Natural killer cell (primary cell): Measurements from ENCODE around the gene SUPT16H. TPM values are rescaled to one million over a fixed set of nuclear protein-coding genes. Genes with fewer than 3 reads are reported as not detected.

Source experiments
- ATAC-seq, 3 donors: fragments of 150-1000 bp in 2 of 3; fragments of 200-7000 bp in 1 of 3; cut with Tn5 transposase; 1 replicate in 1 of 3; 2 replicates in 2 of 3; pipeline ENCODE4 v1.10.0; 2021; ENCODE audit warnings: mild to moderate bottlenecking in 2 of 3, moderate library complexity in 2 of 3
- DNase-seq, 2 donors: peaks; one replicate each; pipeline versions ENCODE4 v3.0.0 to v3.0.0-alpha.2; 2013 to 2021; ENCODE audit warnings: mixed read lengths in 1 of 2
- H3K27ac ChIP-seq: one replicate; pipeline ENCODE4 v1.5.1; 2013; ENCODE audit warnings: mild to moderate bottlenecking, low read length
- H3K27me3 ChIP-seq: one replicate; pipeline ENCODE4 v1.6.1; 2013; ENCODE audit warnings: low read length; ENCODE audit not compliant: control insufficient read depth, insufficient read depth
- H3K36me3 ChIP-seq: one replicate; pipeline ENCODE4 v1.6.1; 2013; ENCODE audit warnings: low read length; ENCODE audit not compliant: control insufficient read depth, insufficient read depth
- H3K4me1 ChIP-seq: one replicate; pipeline ENCODE4 v1.6.1; 2013; ENCODE audit warnings: low read length; ENCODE audit not compliant: control insufficient read depth, insufficient read depth
- H3K4me3 ChIP-seq: one replicate; pipeline ENCODE4 v1.5.1; 2013; ENCODE audit warnings: low read length
- H3K9me3 ChIP-seq: one replicate; pipeline ENCODE4 v1.6.1; 2013; ENCODE audit warnings: low read length; ENCODE audit not compliant: control insufficient read depth, insufficient read depth
- H3K27ac Mint-ChIP-seq, 2 donors: one replicate each; pipeline ENCODE4 v1.8.0; 2022; ENCODE audit warnings: mild to moderate bottlenecking in 2 of 2, mixed read lengths in 2 of 2, moderate library complexity in 1 of 2
- H3K27me3 Mint-ChIP-seq, 2 donors: one replicate each; pipeline ENCODE4 v1.8.0; 2022; ENCODE audit warnings: low read depth in 2 of 2, mixed read lengths in 2 of 2
- H3K36me3 Mint-ChIP-seq: one replicate; pipeline ENCODE4 v1.8.0; 2022; ENCODE audit warnings: mixed read lengths
- H3K4me1 Mint-ChIP-seq, 2 donors: one replicate each; pipeline ENCODE4 v1.8.0; 2022; ENCODE audit warnings: mixed read lengths in 2 of 2
- H3K4me3 Mint-ChIP-seq: one replicate; pipeline ENCODE4 v1.8.0; 2022; ENCODE audit warnings: mild to moderate bottlenecking, moderate library complexity, mixed read lengths
- H3K9me3 Mint-ChIP-seq, 2 donors: one replicate each; pipeline ENCODE4 v1.8.0; 2022; ENCODE audit warnings: mixed read lengths in 2 of 2
- WGBS: methylation state at CpG from one replicate; pipeline ENCODE4 v1.1.7; 2013; ENCODE audit warnings: missing lambda C conversion rate; ENCODE audit not compliant: insufficient coverage; 5-methylcytosine and 5-hydroxymethylcytosine counted together
- intact Hi-C: fragments of 100-400 bp; cut with micrococcal nuclease; formaldehyde crosslinking; loops from one replicate; pipeline ENCODE4 v1.14.2; 2022
- total RNA-seq, 4 donors: library from RNA; stranded (reverse); fragments of 120-200 nt in 1 of 4; gene quantifications; one replicate each; pipeline versions ENCODE4 v1.2.3 to v1.2.4, GENCODE V29; 2013 to 2022
- TF ChIP-seq, protein P1 (sequence below): fragments of 200-600 bp; IDR thresholded peaks from one replicate; pipeline ENCODE4 v1.8.0; 2022; ENCODE audit warnings: antibody characterized with exemption

The SUPT16H gene
- total RNA-seq, 3 donors from 2014 or later (not counting 1 experiment from before 2014, with no cell fraction given) = 60.3 to 72.6 (median 65.1) TPM

DNA sequence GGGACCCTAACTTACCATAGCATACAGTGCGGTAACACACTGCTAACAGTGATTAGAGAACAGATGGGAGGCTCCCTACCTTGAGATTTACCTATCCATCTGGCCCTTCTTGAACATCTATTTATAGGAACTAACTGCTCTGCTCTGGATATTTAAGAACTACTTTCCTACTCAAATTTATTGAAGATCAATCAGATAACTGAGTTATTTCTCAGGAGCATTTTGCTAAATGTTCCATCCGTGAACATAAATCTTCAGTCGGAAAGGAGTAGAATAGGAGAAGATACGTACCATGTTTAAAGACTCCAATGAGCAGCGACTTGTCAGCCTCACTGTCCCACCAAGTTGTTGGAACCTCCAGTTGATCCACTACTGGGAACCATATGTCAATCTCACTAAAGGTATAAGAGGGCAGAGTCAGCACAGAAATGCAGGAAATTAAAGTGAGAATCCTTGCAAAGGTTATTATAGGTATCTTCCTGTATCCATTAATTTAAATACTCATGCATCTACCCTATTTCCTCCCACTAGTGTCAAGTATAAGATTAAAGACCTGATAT, 15.6 kb upstream of the SUPT16H start:
- Histone ChIP-seq H3K4me1 (no peaks in the 10 kb centered on the region), H3K9me3 (no peaks in the 10 kb centered on the region), H3K36me3 (peaks cover 87% of the 10 kb centered on the region), H3K27ac (no peak overlapping the region), H3K27me3 (no peaks in the 10 kb centered on the region), H3K4me3 (no peak overlapping the region)
- WGBS = 98% methylated on average over 5 of the region's 5 CpGs
- Mint-ChIP-seq H3K36me3 (peaks cover 48% of the 10 kb centered on the region), H3K9me3 (no peaks in the 10 kb centered on the region), H3K4me1 (no peaks in the 10 kb centered on the region), H3K27me3 (no peaks in the 10 kb centered on the region), H3K4me3 (no peak overlapping the region), H3K27ac (no peak overlapping the region)
- DNase-seq = no peak
- intact Hi-C loops = no loop called here
- TF ChIP-seq, protein P1, sequence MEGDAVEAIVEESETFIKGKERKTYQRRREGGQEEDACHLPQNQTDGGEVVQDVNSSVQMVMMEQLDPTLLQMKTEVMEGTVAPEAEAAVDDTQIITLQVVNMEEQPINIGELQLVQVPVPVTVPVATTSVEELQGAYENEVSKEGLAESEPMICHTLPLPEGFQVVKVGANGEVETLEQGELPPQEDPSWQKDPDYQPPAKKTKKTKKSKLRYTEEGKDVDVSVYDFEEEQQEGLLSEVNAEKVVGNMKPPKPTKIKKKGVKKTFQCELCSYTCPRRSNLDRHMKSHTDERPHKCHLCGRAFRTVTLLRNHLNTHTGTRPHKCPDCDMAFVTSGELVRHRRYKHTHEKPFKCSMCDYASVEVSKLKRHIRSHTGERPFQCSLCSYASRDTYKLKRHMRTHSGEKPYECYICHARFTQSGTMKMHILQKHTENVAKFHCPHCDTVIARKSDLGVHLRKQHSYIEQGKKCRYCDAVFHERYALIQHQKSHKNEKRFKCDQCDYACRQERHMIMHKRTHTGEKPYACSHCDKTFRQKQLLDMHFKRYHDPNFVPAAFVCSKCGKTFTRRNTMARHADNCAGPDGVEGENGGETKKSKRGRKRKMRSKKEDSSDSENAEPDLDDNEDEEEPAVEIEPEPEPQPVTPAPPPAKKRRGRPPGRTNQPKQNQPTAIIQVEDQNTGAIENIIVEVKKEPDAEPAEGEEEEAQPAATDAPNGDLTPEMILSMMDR = no peak
- no peak for ATAC-seq

DNA sequence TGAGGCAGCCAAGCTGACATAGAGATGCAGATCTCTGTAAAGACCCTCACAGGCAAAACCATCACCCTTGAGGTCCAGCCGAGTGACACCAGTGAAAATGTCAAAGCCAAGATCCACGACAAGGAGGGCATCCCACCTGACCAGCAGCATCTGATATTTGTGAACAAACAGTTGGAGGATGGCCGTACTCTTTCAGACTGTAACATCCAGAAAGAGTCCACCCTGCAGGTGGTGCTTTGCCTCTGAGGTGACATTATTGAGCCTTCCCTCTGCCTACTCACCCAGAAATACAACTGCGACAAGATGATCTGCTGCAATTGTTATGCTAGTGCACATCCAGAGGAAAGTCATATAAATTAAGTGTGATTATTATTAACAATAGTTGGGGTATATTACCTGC, 15.1 kb upstream of the SUPT16H start:
- Mint-ChIP-seq H3K4me1 (no peaks in the 10 kb centered on the region), H3K9me3 (no peaks in the 10 kb centered on the region), H3K4me3 (no peak overlapping the region), H3K27me3 (no peaks in the 10 kb centered on the region), H3K27ac (no peak overlapping the region), H3K36me3 (peaks cover 53% of the 10 kb centered on the region)
- H3K4me1 ChIP-seq = no peaks in the 10 kb centered on the region
- intact Hi-C loops = no loop called here
- TF ChIP-seq, protein P1 = no peak
- DNase-seq (no peak), ATAC-seq (no peak)
- WGBS = 100% methylated on average over 3 of the region's 4 CpGs
- H3K27me3 ChIP-seq = no peaks in the 10 kb centered on the region
- H3K36me3 ChIP-seq = peaks cover 90% of the 10 kb centered on the region
- H3K4me3 ChIP-seq = no peak overlapping the region
- no peak overlapping the region for H3K27ac ChIP-seq
- no peaks in the 10 kb centered on the region for H3K9me3 ChIP-seq

DNA sequence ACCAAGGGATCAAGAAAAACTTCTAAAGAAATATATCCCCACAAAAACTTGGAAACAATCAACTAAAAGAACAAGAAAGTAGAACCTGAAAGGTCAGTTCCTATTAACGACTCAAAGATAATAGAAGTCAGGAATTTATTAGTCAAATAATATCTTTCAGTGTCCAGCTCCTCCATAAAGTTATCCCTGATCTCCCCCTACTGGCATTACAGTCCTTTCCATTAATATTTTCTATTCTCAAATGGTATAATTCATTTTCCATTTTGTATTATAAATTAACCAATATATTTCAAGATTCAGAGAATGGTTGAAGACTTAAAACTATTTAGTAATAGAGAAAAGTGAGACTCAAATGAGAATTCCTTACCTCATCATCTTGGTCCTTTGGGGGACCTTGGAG, 11.6 kb upstream of the SUPT16H start:
- 0% methylated on average over 1 of the region's 1 CpG for WGBS
- Mint-ChIP-seq H3K27ac (no peak overlapping the region), H3K36me3 (peaks cover 41% of the 10 kb centered on the region), H3K4me3 (no peak overlapping the region), H3K4me1 (no peaks in the 10 kb centered on the region), H3K9me3 (no peaks in the 10 kb centered on the region), H3K27me3 (no peaks in the 10 kb centered on the region)
- Histone ChIP-seq H3K27ac (no peak overlapping the region), H3K9me3 (no peaks in the 10 kb centered on the region), H3K36me3 (peaks cover 90% of the 10 kb centered on the region), H3K4me3 (no peak overlapping the region), H3K27me3 (no peaks in the 10 kb centered on the region), H3K4me1 (no peaks in the 10 kb centered on the region)
- intact Hi-C loops = no loop called here
- ATAC-seq = no peak
- no peak for DNase-seq
- TF ChIP-seq, protein P1 = no peak
